Loucy (cell line): ENCODE measurements around the gene ZDHHC13.

Source experiments
- CTCF ChIP-seq: fragments of 200-600 bp; sonication (generic); conservative IDR thresholded peaks from 2 replicates; pipeline ENCODE4 v1.5.1; 2014; ENCODE audit warnings: mild to moderate bottlenecking, antibody characterized with exemption, low read length
- EZH2phosphoT487 ChIP-seq: fragments of 200-600 bp; IDR thresholded peaks from 2 replicates; pipeline ENCODE4 v1.6.1; 2018; ENCODE audit warnings: antibody characterized with exemption, mild to moderate bottlenecking, moderate library complexity, borderline replicate concordance

- TF ChIP-seq CTCF (no peak), EZH2phosphoT487 (no peak)
These were observed 56.2 kb downstream of the ZDHHC13 start for GRCh38 chr11:19173004-19173689.
